ENCODE measurements around the gene MEPCE.
"Not testable (repeated sequence)": the region's sequence is repeated elsewhere in the genome, so short reads cannot be mapped to it uniquely, and the experiment has no call there.

The MEPCE gene

DNA sequence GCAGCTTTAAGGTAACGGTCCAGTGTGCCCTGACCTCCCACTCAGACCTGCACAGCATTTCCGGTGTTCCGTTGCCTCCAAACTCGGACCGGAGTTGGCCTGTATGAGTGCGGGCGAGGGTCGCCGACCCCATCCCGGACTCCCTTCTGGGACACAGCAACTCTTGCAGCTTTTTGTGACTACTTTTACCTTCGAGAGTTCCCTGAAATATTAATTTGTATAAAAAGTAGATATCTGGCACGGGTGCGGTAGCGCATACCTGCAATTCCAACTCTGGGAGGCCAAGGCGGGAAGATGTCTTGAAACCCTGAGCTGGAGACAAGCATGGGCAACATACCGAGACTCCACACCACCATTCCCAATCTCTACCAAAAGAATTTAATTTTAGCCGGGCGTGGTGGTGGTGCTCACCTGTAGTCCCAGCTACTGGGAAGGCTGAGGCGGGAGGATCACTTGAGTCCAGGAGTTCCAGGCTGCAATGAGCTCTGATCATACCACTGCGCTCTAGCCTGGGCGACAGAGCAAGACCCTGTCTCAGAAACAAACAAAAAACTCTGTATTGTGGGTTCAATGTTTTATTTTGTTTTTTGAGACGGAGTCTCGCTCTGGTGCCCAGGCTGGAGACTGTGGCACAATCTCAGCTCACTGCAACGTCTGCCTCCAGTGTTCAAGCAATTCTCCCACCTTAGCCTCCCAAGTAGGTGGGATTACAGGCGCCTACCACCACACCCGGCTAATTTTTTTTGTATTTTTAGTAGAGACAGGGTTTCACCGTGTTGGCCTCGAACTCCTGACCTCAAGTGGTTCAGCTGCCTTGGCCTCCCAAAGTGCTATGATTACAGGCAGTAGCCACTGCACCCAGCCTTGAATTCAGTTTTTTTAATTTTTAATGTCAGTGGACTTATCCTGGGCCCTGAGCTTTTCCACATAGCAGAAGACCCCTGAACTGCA lies 7.8 kb downstream of the MEPCE start:
- TF ChIP-seq, protein P1, sequence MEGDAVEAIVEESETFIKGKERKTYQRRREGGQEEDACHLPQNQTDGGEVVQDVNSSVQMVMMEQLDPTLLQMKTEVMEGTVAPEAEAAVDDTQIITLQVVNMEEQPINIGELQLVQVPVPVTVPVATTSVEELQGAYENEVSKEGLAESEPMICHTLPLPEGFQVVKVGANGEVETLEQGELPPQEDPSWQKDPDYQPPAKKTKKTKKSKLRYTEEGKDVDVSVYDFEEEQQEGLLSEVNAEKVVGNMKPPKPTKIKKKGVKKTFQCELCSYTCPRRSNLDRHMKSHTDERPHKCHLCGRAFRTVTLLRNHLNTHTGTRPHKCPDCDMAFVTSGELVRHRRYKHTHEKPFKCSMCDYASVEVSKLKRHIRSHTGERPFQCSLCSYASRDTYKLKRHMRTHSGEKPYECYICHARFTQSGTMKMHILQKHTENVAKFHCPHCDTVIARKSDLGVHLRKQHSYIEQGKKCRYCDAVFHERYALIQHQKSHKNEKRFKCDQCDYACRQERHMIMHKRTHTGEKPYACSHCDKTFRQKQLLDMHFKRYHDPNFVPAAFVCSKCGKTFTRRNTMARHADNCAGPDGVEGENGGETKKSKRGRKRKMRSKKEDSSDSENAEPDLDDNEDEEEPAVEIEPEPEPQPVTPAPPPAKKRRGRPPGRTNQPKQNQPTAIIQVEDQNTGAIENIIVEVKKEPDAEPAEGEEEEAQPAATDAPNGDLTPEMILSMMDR (conservative IDR thresholded peaks at IDR 0.05; ENCODE audit: low read depth), result no peak
- no peak for DNase-seq (ENCODE audit: low spot score)
- H3K27ac ChIP-seq, result peak overlapping the region; percentile 95
- POLR2A ChIA-PET (ENCODE audit: low non-redundant PET), result interaction anchor here (0.6 to 0.7 kb wide), 2 partner anchors 8 to 83 kb away, joined by 4 to 9 read pairs; no protein-coding TSS in a partner anchor
- CTCF ChIA-PET, result interaction anchor here (0.6 to 1.4 kb wide), 4 partner anchors 12 to 172 kb away, joined by 3 to 7 read pairs (median 5); no protein-coding TSS in a partner anchor

DNA sequence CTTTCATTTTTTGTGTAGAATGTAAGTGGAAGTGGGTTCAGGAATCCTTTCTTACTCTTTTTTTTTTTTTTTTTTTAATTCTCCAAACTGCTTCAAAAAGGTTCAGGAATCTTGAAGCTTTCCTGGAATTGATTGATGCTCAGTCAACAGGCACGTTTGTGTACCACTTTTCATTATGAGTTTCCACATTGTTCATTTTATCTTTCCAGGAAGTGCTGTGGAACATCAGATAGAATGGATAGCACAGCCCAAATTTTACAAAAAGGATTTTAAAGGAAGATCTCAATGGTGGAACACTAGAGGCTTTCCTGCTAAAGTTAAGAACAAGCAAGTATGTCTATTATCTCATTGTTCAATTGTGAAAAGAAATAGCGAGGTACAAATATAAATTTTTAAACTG lies 8.5 kb downstream of the MEPCE start:
- CTCF ChIA-PET, result interaction anchor here (0.6 to 1.3 kb wide), 2 partner anchors 11 to 173 kb away, joined by 3 to 7 read pairs; no protein-coding TSS in a partner anchor
- TF ChIP-seq, protein P1 (conservative IDR thresholded peaks at IDR 0.05; ENCODE audit: low read depth), result no peak
- DNase-seq (ENCODE audit: low spot score), result no peak
- POLR2A ChIA-PET (ENCODE audit: low non-redundant PET), result no interaction called here
- H3K27ac ChIP-seq, result no peak overlapping the region

DNA sequence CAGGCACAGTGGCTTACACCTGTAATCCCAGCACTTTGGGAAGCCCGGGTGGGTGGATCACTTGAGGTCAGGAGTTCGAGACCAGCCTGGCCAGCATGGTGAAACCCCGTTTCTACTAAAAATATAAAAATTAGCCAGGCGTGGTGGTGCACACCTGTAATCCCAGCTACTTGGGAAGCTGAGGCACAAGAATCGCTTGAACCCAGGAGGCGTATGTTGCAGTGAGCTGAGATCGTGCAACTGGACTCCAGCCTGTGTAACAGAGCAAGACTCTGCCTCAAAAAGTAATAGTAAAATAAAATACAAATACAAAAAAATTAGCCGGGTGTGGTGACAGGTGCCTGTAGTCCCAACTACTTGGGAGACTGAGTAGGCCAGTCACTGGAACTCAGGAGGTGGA lies 9.1 kb downstream of the MEPCE start:
- DNase-seq (ENCODE audit: low spot score); CTCF ChIA-PET; POLR2A ChIA-PET (ENCODE audit: low non-redundant PET): not testable (repeated sequence)
- H3K27ac ChIP-seq, result peak overlapping the region; percentile 50

DNA sequence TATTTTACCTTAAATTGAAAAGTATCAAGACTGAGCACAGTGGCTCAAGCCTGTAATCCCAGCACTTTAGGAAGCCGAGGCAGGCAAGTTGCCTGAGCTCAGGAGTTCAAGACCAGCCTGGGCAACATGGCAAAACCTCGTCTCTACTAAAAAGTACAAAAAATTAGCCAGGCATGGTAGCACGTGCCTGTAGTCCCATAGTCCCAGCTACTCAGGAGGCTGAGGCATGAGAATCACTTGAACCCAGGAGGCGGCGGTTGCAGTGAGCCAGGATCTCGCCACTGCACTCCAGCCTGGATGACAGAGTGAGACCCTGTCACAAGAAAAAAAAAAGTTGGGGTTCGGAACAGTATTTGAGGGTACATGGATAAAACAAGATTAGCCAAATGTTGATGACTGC lies 9.6 kb downstream of the MEPCE start:
- POLR2A ChIA-PET (ENCODE audit: low non-redundant PET), result interaction anchor here (0.7 kb wide), 1 partner anchor 13 kb away, joined by 4 read pairs; no protein-coding TSS in a partner anchor
- CTCF ChIA-PET; DNase-seq (ENCODE audit: low spot score): not testable (repeated sequence)
- H3K27ac ChIP-seq, result peak overlapping the region; percentile 50

DNA sequence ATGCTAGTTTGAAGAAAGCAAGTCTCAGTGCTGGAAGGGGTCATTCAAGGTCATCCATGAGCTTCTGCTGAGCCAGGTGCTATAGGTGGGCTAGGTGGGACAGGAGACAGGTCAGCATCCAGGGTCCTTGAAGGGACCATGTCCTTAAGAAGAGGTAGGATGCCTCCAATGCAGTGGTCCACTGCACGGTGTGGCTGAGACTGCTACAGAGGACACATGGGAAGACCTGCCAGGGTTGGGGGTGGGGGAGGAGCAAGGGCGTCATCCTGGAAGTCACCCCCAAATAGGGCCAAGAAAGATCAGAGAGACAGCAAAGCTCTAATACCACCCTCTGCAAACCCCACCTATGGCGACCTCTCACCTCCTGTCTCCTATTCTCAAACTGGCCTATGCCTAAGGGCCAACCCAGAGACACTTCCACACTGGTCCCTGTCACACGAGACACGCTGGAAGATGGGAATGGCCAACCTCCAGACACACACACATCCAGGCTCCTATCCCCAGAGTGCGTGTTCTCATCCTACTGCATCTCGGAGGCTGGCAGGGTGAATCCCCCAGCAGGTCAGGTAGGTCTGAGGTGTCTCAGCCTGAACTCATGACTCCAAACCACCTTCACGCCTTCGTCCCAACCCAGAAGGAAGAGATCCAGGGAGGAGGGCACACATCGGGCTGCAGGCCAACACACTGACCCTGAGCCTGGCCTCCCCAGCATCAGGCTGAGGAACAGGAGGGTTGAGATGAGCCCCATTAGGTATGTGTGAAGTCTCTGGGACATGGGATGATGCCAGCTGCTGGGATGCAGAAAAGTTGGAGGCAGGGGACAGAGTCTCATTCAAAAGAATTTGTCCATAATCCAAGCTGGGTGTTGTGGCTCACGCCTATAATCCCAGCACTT lies 12.3 kb downstream of the MEPCE start:
- TF ChIP-seq, protein P1 (conservative IDR thresholded peaks at IDR 0.05; ENCODE audit: low read depth), result no peak
- POLR2A ChIA-PET (ENCODE audit: low non-redundant PET), result no interaction called here

DNA sequence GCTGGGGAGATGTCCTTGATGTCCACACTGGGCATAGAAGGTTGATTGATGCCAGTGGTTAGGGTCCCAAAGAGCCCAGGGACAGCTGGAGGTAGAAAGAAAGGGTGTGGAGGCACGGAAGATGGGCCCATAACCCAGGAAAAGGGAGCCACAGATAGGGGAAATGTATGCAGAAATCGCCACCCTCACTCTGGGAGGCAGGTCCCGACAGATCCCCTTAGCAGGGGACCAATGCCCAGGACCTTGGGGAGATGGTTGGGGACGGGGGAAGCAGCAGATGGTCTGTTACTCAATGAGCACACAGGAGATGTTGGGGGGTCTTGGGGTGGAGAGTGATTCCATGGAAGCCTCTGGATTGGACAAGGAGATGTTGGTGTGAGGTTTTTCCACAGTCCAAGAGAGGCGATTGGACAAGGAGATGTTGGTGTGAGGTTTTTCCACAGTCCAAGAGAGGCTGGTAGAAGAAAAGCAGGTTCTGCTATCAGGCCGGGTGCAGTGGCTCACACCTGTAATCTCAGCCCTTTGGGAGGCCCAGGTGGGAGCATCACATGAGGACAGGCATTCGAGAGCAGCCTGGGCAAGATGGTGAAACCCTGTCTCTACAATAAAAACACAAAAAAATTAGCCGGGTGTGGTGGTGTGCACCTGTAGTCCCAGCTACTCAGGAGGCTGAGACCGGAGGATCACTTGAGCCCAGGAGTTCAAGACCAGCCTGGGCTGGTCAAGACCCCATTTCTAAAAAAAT lies 13.6 kb downstream of the MEPCE start:
- TF ChIP-seq, protein P1 (conservative IDR thresholded peaks at IDR 0.05; ENCODE audit: low read depth), result no peak
- CTCF ChIA-PET, result no interaction called here
- POLR2A ChIA-PET (ENCODE audit: low non-redundant PET), result interaction anchor here (0.7 kb wide), 1 partner anchor 9 kb away, joined by 3 read pairs; no protein-coding TSS in a partner anchor
- H3K27ac ChIP-seq, result peak overlapping the region; percentile 50; the same call in 1 of the 2 replicates
- DNase-seq (ENCODE audit: low spot score), result no peak

More for the DNA sequence above, 12.3 kb downstream of the MEPCE start:
- no peak overlapping the region for H3K27ac ChIP-seq
- CTCF ChIA-PET, result interaction anchor here (0.5 kb wide), 1 partner anchor 62 kb away, joined by 4 read pairs; no protein-coding TSS in a partner anchor
- DNase-seq (ENCODE audit: low spot score), result no peak

Measured in RWPE1 (cell line).